ENCODE measurements around the gene TMEM239. TPM values are rescaled to one million over a fixed set of nuclear protein-coding genes. Genes with fewer than 3 reads are reported as not detected.
"Not testable (repeated sequence)": the region's sequence is repeated elsewhere in the genome, so short reads cannot be mapped to it uniquely, and the experiment has no call there.

TMEM239 gene
- not detected for total RNA-seq

DNA sequence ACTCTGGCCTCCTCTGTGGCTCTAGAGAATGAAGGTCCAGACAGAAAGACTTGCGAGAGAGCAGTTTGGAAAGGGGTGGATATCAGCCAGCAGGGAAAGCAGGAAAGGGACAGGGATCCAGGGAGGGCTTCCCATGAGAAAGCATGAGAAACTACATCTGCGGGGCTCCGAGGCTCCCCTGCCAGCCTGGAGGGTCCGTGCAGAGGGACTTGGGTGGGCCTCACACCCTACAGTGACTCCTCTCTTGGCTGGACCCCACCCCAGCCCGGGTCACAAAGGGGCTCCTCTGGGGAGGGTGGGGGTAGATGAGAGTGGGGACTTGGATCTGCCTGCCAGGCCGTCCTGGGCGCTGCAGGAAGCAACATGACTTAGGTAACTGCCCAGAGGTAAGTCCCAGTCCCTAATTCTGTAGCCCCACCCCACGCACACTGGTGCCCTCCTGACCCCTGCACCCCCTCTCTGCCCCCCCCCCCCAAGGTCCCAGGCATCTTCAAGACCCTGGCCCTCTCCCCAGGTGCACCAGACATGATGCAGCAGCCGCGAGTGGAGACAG is at the start of gene TMEM239:
TSS of gene TMEM239 (plus strand) at position 335 of the 553 bp plus-strand sequence. CDS start at position 526, 191 bp downstream.
- Histone ChIP-seq H3K9me3 (peaks cover 0 to 5% (median 0%) of the 10 kb centered on the region in 3 donors), H3K4me1 (no peaks in the 10 kb centered on the region), H3K36me3 (no peaks in the 10 kb centered on the region), H3K27ac (no peak within 1 kb of the TSS), H3K27me3 (peaks cover 16 to 29% (median 25%) of the 10 kb centered on the region in 3 donors), H3K4me3 (no peak within 1 kb of the TSS)
- in situ Hi-C loops (cut with MboI; ENCODE audit: low sequenced_read_pairs in 4 of 4), result no loop called here
- no peak for TF ChIP-seq POLR2A (IDR thresholded peaks at IDR 0.05)
- TF ChIP-seq, protein P1, sequence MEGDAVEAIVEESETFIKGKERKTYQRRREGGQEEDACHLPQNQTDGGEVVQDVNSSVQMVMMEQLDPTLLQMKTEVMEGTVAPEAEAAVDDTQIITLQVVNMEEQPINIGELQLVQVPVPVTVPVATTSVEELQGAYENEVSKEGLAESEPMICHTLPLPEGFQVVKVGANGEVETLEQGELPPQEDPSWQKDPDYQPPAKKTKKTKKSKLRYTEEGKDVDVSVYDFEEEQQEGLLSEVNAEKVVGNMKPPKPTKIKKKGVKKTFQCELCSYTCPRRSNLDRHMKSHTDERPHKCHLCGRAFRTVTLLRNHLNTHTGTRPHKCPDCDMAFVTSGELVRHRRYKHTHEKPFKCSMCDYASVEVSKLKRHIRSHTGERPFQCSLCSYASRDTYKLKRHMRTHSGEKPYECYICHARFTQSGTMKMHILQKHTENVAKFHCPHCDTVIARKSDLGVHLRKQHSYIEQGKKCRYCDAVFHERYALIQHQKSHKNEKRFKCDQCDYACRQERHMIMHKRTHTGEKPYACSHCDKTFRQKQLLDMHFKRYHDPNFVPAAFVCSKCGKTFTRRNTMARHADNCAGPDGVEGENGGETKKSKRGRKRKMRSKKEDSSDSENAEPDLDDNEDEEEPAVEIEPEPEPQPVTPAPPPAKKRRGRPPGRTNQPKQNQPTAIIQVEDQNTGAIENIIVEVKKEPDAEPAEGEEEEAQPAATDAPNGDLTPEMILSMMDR (IDR thresholded peaks at IDR 0.05 in 4 of 5, conservative IDR thresholded peaks at IDR 0.05 in 1 of 5), result no peak
- ATAC-seq (no peak), DNase-seq (no peak)
- intact Hi-C loops (cut with DNase I; ENCODE audit: low total_unique reads), result no loop called here

DNA sequence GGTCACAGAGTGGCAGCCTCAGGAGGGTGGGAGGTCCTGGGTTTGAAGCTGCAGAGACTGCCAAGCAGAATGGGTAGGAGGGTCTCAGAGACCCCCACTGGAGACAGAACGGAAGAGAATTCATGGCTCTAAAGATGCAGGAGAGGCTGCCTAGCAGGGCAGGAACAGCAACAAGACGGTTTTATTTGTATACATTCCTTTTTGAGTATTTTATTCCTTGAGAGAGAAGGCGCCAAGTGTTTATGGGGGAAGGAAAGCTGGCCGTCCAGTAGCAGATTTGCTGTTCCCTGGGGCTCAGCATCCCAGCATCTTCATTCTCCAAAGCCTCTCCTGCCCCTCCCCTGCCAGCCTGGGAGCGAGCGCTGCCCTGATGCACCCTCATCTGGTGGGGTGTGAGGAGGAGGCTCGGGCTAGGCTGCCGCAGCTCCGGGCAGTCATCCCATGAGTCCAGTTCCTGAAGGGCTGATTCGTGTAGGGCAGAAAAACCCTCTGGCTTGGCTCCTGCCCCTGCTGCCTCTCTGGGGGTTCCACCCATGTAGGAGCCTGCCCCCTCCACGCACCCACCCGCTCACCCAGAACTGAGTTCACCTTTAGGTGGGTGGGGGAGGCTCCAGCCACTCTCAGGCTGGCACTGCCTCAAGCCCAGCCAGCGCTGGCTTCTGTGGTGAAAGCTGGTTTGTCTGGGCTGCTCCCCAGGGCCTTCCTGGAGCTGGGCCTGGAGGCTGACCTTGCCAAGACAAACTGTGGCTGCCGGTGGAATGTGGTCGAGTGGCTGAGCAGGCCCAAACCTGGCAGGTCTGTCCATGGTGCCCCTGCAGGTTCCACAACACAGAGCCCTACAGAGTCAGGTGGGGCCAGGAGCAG is 48.2 kb upstream of the TMEM239 start:
- intact Hi-C loops (cut with DNase I; ENCODE audit: low total_unique reads), result no loop called here
- DNase-seq (no peak), ATAC-seq (no peak)
- no peak overlapping the region for H3K4me3 ChIP-seq
- in situ Hi-C loops (cut with MboI; ENCODE audit: low sequenced_read_pairs in 4 of 4), result no loop called here
- peaks cover 7 to 13% (median 11%) of the 10 kb centered on the region in 3 donors for H3K27me3 ChIP-seq
- H3K27ac ChIP-seq, result no peak overlapping the region
- no peaks in the 10 kb centered on the region for H3K4me1 ChIP-seq
- H3K36me3 ChIP-seq, result no peaks in the 10 kb centered on the region
- H3K9me3 ChIP-seq, result no peaks in the 10 kb centered on the region
- no peak for TF ChIP-seq POLR2A (IDR thresholded peaks at IDR 0.05)
- TF ChIP-seq, protein P1 (IDR thresholded peaks at IDR 0.05 in 4 of 5, conservative IDR thresholded peaks at IDR 0.05 in 1 of 5), result no peak

DNA sequence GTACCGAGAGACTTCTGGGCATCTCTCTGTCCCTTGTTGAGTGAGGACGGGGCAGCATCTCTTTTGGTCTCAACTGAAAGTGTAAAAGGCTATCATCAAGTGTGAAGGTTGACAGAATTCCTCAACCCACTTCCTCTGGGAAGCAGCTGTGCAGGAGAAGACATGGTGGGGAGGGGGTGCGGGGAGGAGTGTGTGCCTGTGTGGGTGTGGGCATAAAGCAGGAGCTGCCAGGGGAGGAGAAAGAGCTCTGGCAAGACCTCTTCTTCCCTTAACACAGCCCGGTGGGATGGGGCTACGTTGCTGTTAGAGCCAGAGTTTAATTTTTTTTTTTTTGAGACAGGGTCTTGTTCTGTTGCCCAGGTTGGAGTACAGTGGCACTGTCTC is 47.5 kb upstream of the TMEM239 start:
- in situ Hi-C loops (cut with MboI; ENCODE audit: low sequenced_read_pairs in 4 of 4), result no loop called here
- Histone ChIP-seq H3K9me3 (no peaks in the 10 kb centered on the region), H3K27ac (no peak overlapping the region), H3K27me3 (peaks cover under 1 to 11% (median 11%) of the 10 kb centered on the region in 3 donors), H3K36me3 (no peaks in the 10 kb centered on the region), H3K4me1 (no peaks in the 10 kb centered on the region), H3K4me3 (no peak overlapping the region)
- TF ChIP-seq, protein P1 (IDR thresholded peaks at IDR 0.05 in 4 of 5, conservative IDR thresholded peaks at IDR 0.05 in 1 of 5), result no peak
- TF ChIP-seq POLR2A (IDR thresholded peaks at IDR 0.05), result no peak
- intact Hi-C loops (cut with DNase I; ENCODE audit: low total_unique reads), result no loop called here
- no peak for DNase-seq
- ATAC-seq, result no peak

DNA sequence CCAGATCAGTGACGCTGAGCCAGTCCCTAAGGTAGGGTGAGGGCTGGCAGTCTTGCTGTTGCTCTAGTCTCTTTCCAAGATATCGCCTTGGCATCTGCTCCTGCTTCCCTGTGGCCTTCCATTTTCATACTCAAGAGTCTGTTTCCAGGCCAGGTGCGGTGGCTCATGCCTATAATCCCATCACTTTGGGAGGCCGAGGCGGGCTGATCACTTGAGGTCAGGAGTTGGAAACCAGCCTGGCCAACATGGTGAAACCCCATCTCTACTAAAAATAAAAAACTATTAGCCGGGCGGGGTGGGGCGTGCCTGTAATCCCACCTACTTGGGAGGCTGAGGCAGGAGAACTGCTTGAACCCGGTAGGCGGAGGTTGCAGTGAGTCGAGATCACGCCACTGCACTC is 46.1 kb upstream of the TMEM239 start:
- H3K4me1 ChIP-seq; H3K9me3 ChIP-seq; H3K27ac ChIP-seq; in situ Hi-C loops (cut with MboI; ENCODE audit: low sequenced_read_pairs in 4 of 4); H3K36me3 ChIP-seq; ATAC-seq; H3K4me3 ChIP-seq; DNase-seq: not testable (repeated sequence)
- intact Hi-C loops (cut with DNase I; ENCODE audit: low total_unique reads), result loop anchor here (2.0 kb wide), 1 partner anchor 59 kb away; no protein-coding TSS in a partner anchor
- peaks cover 0 to 11% (median 11%) of the 10 kb centered on the region in 3 donors for H3K27me3 ChIP-seq

DNA sequence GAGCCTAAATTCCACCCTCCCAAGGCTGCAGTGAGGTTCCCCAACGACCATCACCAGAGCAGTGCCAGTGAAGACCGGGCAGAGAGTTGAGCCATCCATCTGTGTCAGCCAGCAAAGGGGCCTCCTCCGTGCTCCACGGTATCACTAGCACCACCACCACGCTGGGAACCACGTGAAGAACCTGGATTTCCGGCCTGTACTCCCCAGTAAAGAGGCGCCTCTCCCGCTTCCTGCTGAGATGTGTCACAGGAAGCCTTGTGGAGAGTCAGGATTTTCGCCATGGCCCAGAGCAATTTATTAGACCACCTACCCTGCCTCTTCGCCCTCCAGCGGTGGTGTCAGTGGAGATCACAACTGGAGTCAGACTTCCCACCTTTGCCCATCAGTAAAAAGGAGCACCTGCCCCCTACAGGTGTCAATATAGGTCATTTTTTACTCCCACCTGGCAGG is 44.5 kb upstream of the TMEM239 start:
- in situ Hi-C loops (cut with MboI; ENCODE audit: low sequenced_read_pairs in 4 of 4) (no loop called here), intact Hi-C loops (cut with DNase I; ENCODE audit: low total_unique reads) (loop anchor here (2.0 kb wide), 1 partner anchor 61 kb away; no protein-coding TSS in a partner anchor)
- Histone ChIP-seq H3K4me1 (no peaks in the 10 kb centered on the region), H3K27ac (no peak overlapping the region), H3K36me3 (no peaks in the 10 kb centered on the region), H3K9me3 (no peaks in the 10 kb centered on the region), H3K27me3 (peaks cover 0 to 10% (median 8%) of the 10 kb centered on the region in 3 donors), H3K4me3 (no peak overlapping the region)
- DNase-seq (no peak), ATAC-seq (no peak)
- TF ChIP-seq, protein P1 (IDR thresholded peaks at IDR 0.05 in 4 of 5, conservative IDR thresholded peaks at IDR 0.05 in 1 of 5), result no peak
- TF ChIP-seq POLR2A (IDR thresholded peaks at IDR 0.05), result no peak
